GM10248 (cell line): Measurements from ENCODE around the gene AGPAT2.
A peak's percentile ranks its signal among the peaks of the same experiment; 100 is the strongest.

Experiments
- CTCF ChIA-PET: fragments of 300-600 bp; sonication (Branson Sonifier 250); formaldehyde crosslinking; extraction: SDS; loops from one replicate; lab custom pipeline; 2021; ENCODE audit warnings: antibody characterized with exemption; lab: Yijun Ruan, JAX
- POLR2A ChIA-PET: fragments of 350-650 bp; sonication (Branson Sonifier 250); formaldehyde crosslinking; extraction: SDS; loops from one replicate; lab custom pipeline; 2020; ENCODE audit warnings: antibody characterized with exemption; lab: Yijun Ruan, JAX
- DNase-seq: peaks from one replicate; pipeline ENCODE4 v3.0.0; 2012; ENCODE audit errors: extremely low spot score
- TF ChIP-seq, protein P1 (sequence below): IDR thresholded peaks from 2 replicates; pipeline ENCODE4 v1.5.1; 2012; ENCODE audit warnings: mild to moderate bottlenecking, low read depth; ENCODE audit errors: extremely low read depth, missing control alignments, control extremely low read depth

Gene AGPAT2

DNA sequence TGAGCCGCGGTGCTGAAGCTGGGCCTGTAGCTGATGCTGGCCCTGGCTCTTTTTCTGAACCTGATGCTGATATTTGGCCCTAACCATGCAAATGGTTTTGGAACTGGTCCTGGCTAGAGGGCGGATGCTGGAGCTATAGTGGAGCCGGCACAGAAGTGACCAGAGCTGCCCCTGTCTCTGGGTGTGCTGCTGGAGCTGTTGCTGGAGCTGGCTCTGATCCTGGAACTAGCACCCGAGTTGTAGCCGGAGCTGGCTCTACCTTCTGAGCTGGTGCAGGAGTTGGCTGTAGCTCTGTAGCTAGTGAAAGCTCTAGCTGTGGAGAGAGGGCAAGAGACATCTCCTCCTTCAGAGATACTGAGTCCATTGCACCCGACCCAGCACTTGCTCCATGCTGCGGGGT, 42.7 kb upstream of the AGPAT2 start:
- TF ChIP-seq, protein P1, sequence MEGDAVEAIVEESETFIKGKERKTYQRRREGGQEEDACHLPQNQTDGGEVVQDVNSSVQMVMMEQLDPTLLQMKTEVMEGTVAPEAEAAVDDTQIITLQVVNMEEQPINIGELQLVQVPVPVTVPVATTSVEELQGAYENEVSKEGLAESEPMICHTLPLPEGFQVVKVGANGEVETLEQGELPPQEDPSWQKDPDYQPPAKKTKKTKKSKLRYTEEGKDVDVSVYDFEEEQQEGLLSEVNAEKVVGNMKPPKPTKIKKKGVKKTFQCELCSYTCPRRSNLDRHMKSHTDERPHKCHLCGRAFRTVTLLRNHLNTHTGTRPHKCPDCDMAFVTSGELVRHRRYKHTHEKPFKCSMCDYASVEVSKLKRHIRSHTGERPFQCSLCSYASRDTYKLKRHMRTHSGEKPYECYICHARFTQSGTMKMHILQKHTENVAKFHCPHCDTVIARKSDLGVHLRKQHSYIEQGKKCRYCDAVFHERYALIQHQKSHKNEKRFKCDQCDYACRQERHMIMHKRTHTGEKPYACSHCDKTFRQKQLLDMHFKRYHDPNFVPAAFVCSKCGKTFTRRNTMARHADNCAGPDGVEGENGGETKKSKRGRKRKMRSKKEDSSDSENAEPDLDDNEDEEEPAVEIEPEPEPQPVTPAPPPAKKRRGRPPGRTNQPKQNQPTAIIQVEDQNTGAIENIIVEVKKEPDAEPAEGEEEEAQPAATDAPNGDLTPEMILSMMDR, result no peak
- DNase-seq, result no peak
- ChIA-PET CTCF (interaction anchor here (0.9 to 4.8 kb wide), 12 partner anchors 8 to 300 kb away, joined by 3 to 49 read pairs (median 4); partner anchors contain the start of genes LCN10 and LCN8), POLR2A (interaction anchor here (1.5 kb wide), 1 partner anchor 12 kb away, joined by 6 read pairs; no protein-coding TSS in a partner anchor)

DNA sequence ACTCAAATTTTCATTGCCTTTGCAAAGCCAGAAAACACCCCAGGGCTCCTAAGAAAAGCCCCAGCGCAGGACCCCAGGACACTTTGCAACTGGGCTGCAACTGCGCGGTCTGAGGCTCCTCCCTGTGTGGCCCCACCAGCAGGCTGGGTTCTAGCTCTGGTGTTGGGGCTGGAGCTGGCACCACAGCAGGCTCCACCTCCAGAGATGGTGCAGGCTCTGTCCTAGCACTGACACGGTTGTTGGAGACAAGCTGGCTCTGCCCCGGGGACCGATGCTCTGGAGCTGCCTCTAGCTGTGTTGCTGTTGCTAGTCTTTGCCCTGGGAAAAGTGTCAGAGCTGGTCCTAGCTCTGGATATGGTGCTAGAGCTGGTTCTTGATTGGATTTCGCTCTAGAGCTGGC, 41.9 kb upstream of the AGPAT2 start:
- POLR2A ChIA-PET, result interaction anchor here (1.2 to 1.7 kb wide), 3 partner anchors 13 to 41 kb away, joined by 4 to 7 read pairs (median 6); no protein-coding TSS in a partner anchor
- CTCF ChIA-PET, result interaction anchor here (0.9 to 4.8 kb wide), 18 partner anchors 9 to 300 kb away, joined by 3 to 49 read pairs (median 4); partner anchors contain the start of genes FBXW5, LCN10, LCN15 and LCN8
- TF ChIP-seq, protein P1, result no peak

DNA sequence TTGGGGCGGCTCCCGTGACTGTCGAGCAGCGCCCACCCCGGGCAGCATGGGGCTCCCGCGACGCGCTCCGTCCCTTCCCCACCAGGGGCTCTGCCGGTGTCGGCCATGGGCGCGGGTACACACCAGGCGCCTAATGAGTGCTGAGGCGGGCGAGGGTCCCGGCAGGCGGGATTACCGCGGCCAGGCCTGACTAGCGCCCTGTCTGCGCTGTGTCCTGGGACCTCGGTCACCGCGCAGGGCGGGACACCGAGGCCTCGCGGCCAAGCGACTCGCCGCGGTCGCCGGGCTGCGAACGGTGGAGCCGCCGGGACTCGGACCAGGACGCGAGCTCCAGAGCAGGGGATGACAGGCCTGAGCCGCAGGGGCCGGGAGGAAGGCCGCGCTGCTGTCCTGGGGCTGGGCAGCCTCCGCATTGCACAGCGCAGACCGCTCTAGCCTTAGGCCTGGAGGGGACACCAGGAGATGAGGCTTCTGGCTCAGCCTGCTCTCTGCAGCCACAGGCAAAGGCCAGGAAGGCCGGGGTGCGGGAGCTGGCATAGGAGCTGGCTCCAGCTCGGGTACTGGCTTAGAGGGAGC, 41.4 kb upstream of the AGPAT2 start:
- POLR2A ChIA-PET, result interaction anchor here (0.6 to 2.4 kb wide), 20 partner anchors 8 to 331 kb away, joined by 3 to 36 read pairs (median 4); partner anchors contain the start of gene TMEM141
- TF ChIP-seq, protein P1, result no peak

More for the DNA sequence above, 41.9 kb upstream of the AGPAT2 start:
- no peak for DNase-seq

DNA sequence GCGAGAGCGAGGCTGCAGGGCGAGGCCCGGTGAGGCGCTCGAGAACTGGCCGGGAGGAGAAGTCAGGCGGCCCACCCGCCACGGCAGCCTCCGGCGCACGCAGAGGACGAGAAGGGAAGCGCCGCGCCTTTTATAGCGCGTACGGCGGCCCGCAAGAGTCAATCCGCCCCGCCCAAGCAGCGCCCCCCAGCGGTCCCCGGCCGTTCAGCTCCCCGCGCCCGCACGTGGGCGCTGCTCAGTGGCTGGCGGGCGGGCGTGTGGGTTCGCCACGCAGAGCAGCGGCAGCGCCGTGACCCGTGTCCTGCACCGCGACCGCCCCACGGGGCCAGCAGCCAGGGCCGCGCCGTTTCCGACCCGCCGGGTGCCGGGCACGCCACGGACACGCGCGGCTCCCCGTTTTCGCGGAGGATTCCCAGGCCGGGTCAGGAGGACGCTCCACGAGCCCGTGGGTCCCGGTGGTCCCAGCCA, 40.9 kb upstream of the AGPAT2 start:
- peak; percentile 95 for DNase-seq
- TF ChIP-seq, protein P1, result peak; percentile 95
- ChIA-PET POLR2A (interaction anchor here (0.6 to 2.4 kb wide), 20 partner anchors 9 to 332 kb away, joined by 3 to 36 read pairs (median 4); partner anchors contain the start of gene TMEM141), CTCF (interaction anchor here (0.7 to 4.8 kb wide), 14 partner anchors 10 to 240 kb away, joined by 3 to 49 read pairs (median 5); partner anchors contain the start of genes FBXW5, LCN10 and LCN8)

More for the DNA sequence above, 41.4 kb upstream of the AGPAT2 start:
- DNase-seq, result no peak
- CTCF ChIA-PET, result interaction anchor here (0.7 to 4.8 kb wide), 20 partner anchors 9 to 241 kb away, joined by 3 to 49 read pairs (median 4); partner anchors contain the start of genes FBXW5, LCN10, LCN15 and LCN8

DNA sequence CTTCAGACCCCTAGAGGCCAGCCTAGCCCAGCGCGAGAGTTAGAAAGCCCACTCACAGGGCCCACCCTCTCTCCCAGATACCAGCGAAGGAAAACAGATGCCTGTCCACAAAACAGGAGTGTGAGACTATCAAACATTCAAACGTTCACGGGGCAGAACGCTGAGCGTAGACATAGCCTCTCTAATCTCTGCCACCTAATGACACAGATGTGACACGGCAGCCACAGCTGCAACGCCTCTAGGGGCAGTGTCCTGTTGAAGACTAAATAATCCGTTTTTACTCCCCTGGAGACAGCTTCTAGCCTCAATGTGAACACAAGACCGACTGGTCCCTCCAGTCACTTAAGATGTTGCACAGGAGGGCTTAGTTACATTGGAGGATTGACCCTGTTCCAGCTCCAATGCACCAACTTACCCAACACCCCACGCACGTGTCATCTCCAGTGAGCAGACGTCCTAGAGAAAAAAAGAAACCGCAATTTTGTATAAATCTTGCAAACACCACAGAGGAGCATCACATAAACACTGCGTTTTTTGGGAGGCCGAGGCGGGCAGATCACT, 39.5 kb upstream of the AGPAT2 start:
- ChIA-PET POLR2A (interaction anchor here (0.6 to 2.4 kb wide), 10 partner anchors 8 to 937 kb away, joined by 3 to 36 read pairs (median 5); partner anchors contain the start of gene TMEM141), CTCF (interaction anchor here (0.9 to 4.8 kb wide), 16 partner anchors 10 to 243 kb away, joined by 3 to 49 read pairs (median 4); partner anchors contain the start of genes AJM1 and LCN10)
- DNase-seq, result peak; percentile 76
- TF ChIP-seq, protein P1, result peak; percentile 72

DNA sequence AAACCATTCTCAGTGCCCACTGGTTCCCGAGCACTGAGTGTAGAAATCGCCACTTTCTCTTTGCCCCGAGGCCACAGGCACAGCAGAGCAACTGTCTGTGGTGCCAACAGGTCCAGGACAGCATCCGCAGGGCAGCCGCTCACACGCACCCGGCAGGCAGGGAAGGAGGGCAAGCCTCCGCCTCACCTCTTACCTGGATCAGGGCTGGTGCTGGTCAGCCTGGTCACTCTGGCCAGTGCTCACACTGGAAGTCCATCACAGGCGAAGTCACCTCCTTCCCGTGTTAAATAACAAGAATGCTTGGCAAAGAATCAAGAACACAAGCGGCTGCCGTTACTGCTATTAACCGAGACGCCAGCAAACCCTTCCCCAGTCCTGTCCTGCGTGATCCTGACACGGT, 38.9 kb upstream of the AGPAT2 start:
- ChIA-PET CTCF (interaction anchor here (0.8 to 4.8 kb wide), 7 partner anchors 12 to 41 kb away, joined by 3 to 27 read pairs (median 4); partner anchors contain the start of gene LCN10), POLR2A (interaction anchor here (2.4 kb wide), 2 partner anchors 11 to 65 kb away, joined by 5 to 36 read pairs; partner anchors contain the start of gene TMEM141)
- TF ChIP-seq, protein P1, result no peak
- DNase-seq, result no peak
